Measurements from ENCODE around the gene ALDOC. TPM values are rescaled to one million over a fixed set of nuclear protein-coding genes. Genes with fewer than 3 reads are reported as not detected.
A peak's percentile ranks its signal among the peaks of the same experiment; 100 is the strongest.

The ALDOC gene
- total and polyA plus RNA-seq, 3 experiments from 2014 or later = 12.8 to 58.2 (median 13.6) TPM

- DNase-seq = no peak
- H3K36me3 Mint-ChIP-seq = peaks cover 0 to 13% (median 0%) of the 10 kb centered on the region in 3 donors
- H3K4me3 ChIP-seq (ENCODE audit: low read length) = no peak overlapping the region
- CTCF ChIA-PET = no interaction called here
- H3K27me3 ChIP-seq (ENCODE audit: insufficient read depth, low read length, poor library complexity, severe bottlenecking) = no peaks in the 10 kb centered on the region
- no peak overlapping the region for H3K27ac Mint-ChIP-seq
- H3K4me1 Mint-ChIP-seq = peaks cover 15 to 21% (median 20%) of the 10 kb centered on the region in 3 donors
- peaks cover 20% of the 10 kb centered on the region for H3K4me1 ChIP-seq (ENCODE audit: insufficient read depth, low read length)
- H3K36me3 ChIP-seq (ENCODE audit: insufficient read depth, low read length) = no peaks in the 10 kb centered on the region
- no peaks in the 10 kb centered on the region for H3K27me3 Mint-ChIP-seq
- no peaks in the 10 kb centered on the region for H3K9me3 Mint-ChIP-seq
- no peak overlapping the region for H3K27ac ChIP-seq (ENCODE audit: low read depth, low read length)
- no peaks in the 10 kb centered on the region for H3K9me3 ChIP-seq (ENCODE audit: low read length)
- H3K4me3 Mint-ChIP-seq = no peak overlapping the region
- POLR2A ChIA-PET = no interaction called here
Observed at GRCh38 chr17:28544402-28545140, 32.1 kb downstream of the ALDOC start.

- no peaks in the 10 kb centered on the region for H3K27me3 ChIP-seq (ENCODE audit: insufficient read depth, low read length, poor library complexity, severe bottlenecking)
- H3K4me3 ChIP-seq (ENCODE audit: low read length) = no peak overlapping the region
- POLR2A ChIA-PET = no interaction called here
- Mint-ChIP-seq H3K27me3 (no peaks in the 10 kb centered on the region), H3K9me3 (no peaks in the 10 kb centered on the region), H3K4me3 (no peak overlapping the region), H3K36me3 (peaks cover 0 to 3% (median 0%) of the 10 kb centered on the region in 3 donors), H3K27ac (no peak overlapping the region), H3K4me1 (no peaks in the 10 kb centered on the region)
- no peak for DNase-seq
- no peaks in the 10 kb centered on the region for H3K9me3 ChIP-seq (ENCODE audit: low read length)
- H3K36me3 ChIP-seq (ENCODE audit: insufficient read depth, low read length) = no peaks in the 10 kb centered on the region
- no peak overlapping the region for H3K27ac ChIP-seq (ENCODE audit: low read depth, low read length)
- CTCF ChIA-PET = no interaction called here
- H3K4me1 ChIP-seq (ENCODE audit: insufficient read depth, low read length) = no peaks in the 10 kb centered on the region
Observed at GRCh38 chr17:28541439-28541838, 35.3 kb downstream of the ALDOC start.

GRCh38 chr17:28540231-28540630 is 36.5 kb downstream of the ALDOC start:
- Histone ChIP-seq H3K4me3 (ENCODE audit: low read length) (no peak overlapping the region), H3K27me3 (ENCODE audit: insufficient read depth, low read length, poor library complexity, severe bottlenecking) (no peaks in the 10 kb centered on the region), H3K27ac (ENCODE audit: low read depth, low read length) (no peak overlapping the region), H3K9me3 (ENCODE audit: low read length) (no peaks in the 10 kb centered on the region), H3K4me1 (ENCODE audit: insufficient read depth, low read length) (no peaks in the 10 kb centered on the region), H3K36me3 (ENCODE audit: insufficient read depth, low read length) (no peaks in the 10 kb centered on the region)
- no peaks in the 10 kb centered on the region for H3K4me1 Mint-ChIP-seq
- DNase-seq = no peak
- H3K27me3 Mint-ChIP-seq = no peaks in the 10 kb centered on the region
- no peak overlapping the region for H3K4me3 Mint-ChIP-seq
- ChIA-PET POLR2A (no interaction called here), CTCF (interaction anchor here (0.6 to 1.4 kb wide), 5 partner anchors 10 to 310 kb away, joined by 3 read pairs; no protein-coding TSS in a partner anchor)
- peak overlapping the region in 1 of 8 donors; percentile 32 for H3K27ac Mint-ChIP-seq
- no peaks in the 10 kb centered on the region for H3K36me3 Mint-ChIP-seq
- no peaks in the 10 kb centered on the region for H3K9me3 Mint-ChIP-seq

GRCh38 chr17:28538296-28538895 is 38.3 kb downstream of the ALDOC start:
- Histone ChIP-seq H3K27me3 (ENCODE audit: insufficient read depth, low read length, poor library complexity, severe bottlenecking) (no peaks in the 10 kb centered on the region), H3K36me3 (ENCODE audit: insufficient read depth, low read length) (no peaks in the 10 kb centered on the region), H3K9me3 (ENCODE audit: low read length) (no peaks in the 10 kb centered on the region), H3K27ac (ENCODE audit: low read depth, low read length) (no peak overlapping the region), H3K4me3 (ENCODE audit: low read length) (no peak overlapping the region), H3K4me1 (ENCODE audit: insufficient read depth, low read length) (no peaks in the 10 kb centered on the region)
- no peaks in the 10 kb centered on the region for H3K9me3 Mint-ChIP-seq
- no peaks in the 10 kb centered on the region for H3K4me1 Mint-ChIP-seq
- no peak overlapping the region for H3K4me3 Mint-ChIP-seq
- no peak overlapping the region for H3K27ac Mint-ChIP-seq
- DNase-seq = no peak
- ChIA-PET CTCF (interaction anchor here (1.6 to 2.2 kb wide), 2 partner anchors 11 to 43 kb away, joined by 5 to 6 read pairs; no protein-coding TSS in a partner anchor), POLR2A (no interaction called here)
- no peaks in the 10 kb centered on the region for H3K27me3 Mint-ChIP-seq
- H3K36me3 Mint-ChIP-seq = no peaks in the 10 kb centered on the region

- Histone ChIP-seq H3K36me3 (ENCODE audit: insufficient read depth, low read length) (no peaks in the 10 kb centered on the region), H3K27me3 (ENCODE audit: insufficient read depth, low read length, poor library complexity, severe bottlenecking) (no peaks in the 10 kb centered on the region), H3K9me3 (ENCODE audit: low read length) (no peaks in the 10 kb centered on the region), H3K4me3 (ENCODE audit: low read length) (no peak overlapping the region), H3K4me1 (ENCODE audit: insufficient read depth, low read length) (no peaks in the 10 kb centered on the region), H3K27ac (ENCODE audit: low read depth, low read length) (no peak overlapping the region)
- CTCF ChIA-PET = interaction anchor here (1.6 to 2.2 kb wide), 2 partner anchors 12 to 42 kb away, joined by 5 to 6 read pairs; no protein-coding TSS in a partner anchor
- H3K36me3 Mint-ChIP-seq = no peaks in the 10 kb centered on the region
- H3K27me3 Mint-ChIP-seq = no peaks in the 10 kb centered on the region
- H3K9me3 Mint-ChIP-seq = no peaks in the 10 kb centered on the region
- no peak for DNase-seq
- H3K4me3 Mint-ChIP-seq = no peak overlapping the region
- POLR2A ChIA-PET = no interaction called here
- peak overlapping the region in 1 of 8 donors; percentile 25 for H3K27ac Mint-ChIP-seq
- no peaks in the 10 kb centered on the region for H3K4me1 Mint-ChIP-seq
Observed at GRCh38 chr17:28537219-28537610, 39.5 kb downstream of the ALDOC start.

GRCh38 chr17:28536532-28537218 is 40.0 kb downstream of the ALDOC start:
- Mint-ChIP-seq H3K27me3 (peaks cover 0 to under 1% of the 10 kb centered on the region in 2 donors), H3K9me3 (no peaks in the 10 kb centered on the region), H3K36me3 (no peaks in the 10 kb centered on the region), H3K4me3 (no peak overlapping the region), H3K4me1 (no peaks in the 10 kb centered on the region), H3K27ac (no peak overlapping the region)
- DNase-seq = no peak
- CTCF ChIA-PET = interaction anchor here (1.6 to 2.2 kb wide), 2 partner anchors 13 to 42 kb away, joined by 5 to 6 read pairs; no protein-coding TSS in a partner anchor
- Histone ChIP-seq H3K4me1 (ENCODE audit: insufficient read depth, low read length) (no peaks in the 10 kb centered on the region), H3K9me3 (ENCODE audit: low read length) (no peaks in the 10 kb centered on the region), H3K36me3 (ENCODE audit: insufficient read depth, low read length) (no peaks in the 10 kb centered on the region), H3K27me3 (ENCODE audit: insufficient read depth, low read length, poor library complexity, severe bottlenecking) (no peaks in the 10 kb centered on the region), H3K27ac (ENCODE audit: low read depth, low read length) (no peak overlapping the region), H3K4me3 (ENCODE audit: low read length) (no peak overlapping the region)
- POLR2A ChIA-PET = no interaction called here

GRCh38 chr17:28534740-28535375 is 41.8 kb downstream of the ALDOC start:
- H3K9me3 Mint-ChIP-seq = no peaks in the 10 kb centered on the region
- H3K4me3 Mint-ChIP-seq = no peak overlapping the region
- no peaks in the 10 kb centered on the region for H3K36me3 ChIP-seq (ENCODE audit: insufficient read depth, low read length)
- ChIA-PET POLR2A (no interaction called here), CTCF (no interaction called here)
- H3K4me3 ChIP-seq (ENCODE audit: low read length) = no peak overlapping the region
- H3K27ac ChIP-seq (ENCODE audit: low read depth, low read length) = no peak overlapping the region
- no peaks in the 10 kb centered on the region for H3K4me1 ChIP-seq (ENCODE audit: insufficient read depth, low read length)
- no peaks in the 10 kb centered on the region for H3K36me3 Mint-ChIP-seq
- peaks cover 0 to 6% of the 10 kb centered on the region in 2 donors for H3K27me3 Mint-ChIP-seq
- DNase-seq = no peak
- H3K4me1 Mint-ChIP-seq = no peaks in the 10 kb centered on the region
- H3K27ac Mint-ChIP-seq = no peak overlapping the region
- no peaks in the 10 kb centered on the region for H3K9me3 ChIP-seq (ENCODE audit: low read length)
- no peaks in the 10 kb centered on the region for H3K27me3 ChIP-seq (ENCODE audit: insufficient read depth, low read length, poor library complexity, severe bottlenecking)

Data from CD8-positive, alpha-beta memory T cell (primary cell).